Activated T-cell treated with anti-CD3 and anti-CD28 coated beads, Interleukin-2, amount 50 U/mL, for 24 hours (primary cell): ENCODE data around the gene NUP205.

Experiments used
- DNase-seq: peaks from one replicate; pipeline ENCODE4 v3.0.0-alpha.2; 2020
- H3K27ac Mint-ChIP-seq: 2 replicates; pipeline ENCODE4 v1.8.0; 2020; ENCODE audit warnings: mild to moderate bottlenecking, mixed read lengths
- H3K27me3 Mint-ChIP-seq: 2 replicates; pipeline ENCODE4 v1.8.0; 2020; ENCODE audit warnings: mixed read lengths
- H3K36me3 Mint-ChIP-seq: 2 replicates; pipeline ENCODE4 v1.8.0; 2020; ENCODE audit warnings: low read depth, mixed read lengths
- H3K4me1 Mint-ChIP-seq: 2 replicates; pipeline ENCODE4 v1.8.0; 2020; ENCODE audit warnings: low read depth, mixed read lengths
- H3K4me3 Mint-ChIP-seq: 2 replicates; pipeline ENCODE4 v1.8.0; 2020; ENCODE audit warnings: mild to moderate bottlenecking, moderate library complexity, mixed read lengths
- H3K9me3 Mint-ChIP-seq: 2 replicates; pipeline ENCODE4 v1.8.0; 2020; ENCODE audit warnings: mixed read lengths

The NUP205 gene

GRCh38 chr7:135523146-135523545, 34.6 kb upstream of the NUP205 start:
- H3K4me3 Mint-ChIP-seq = no peak overlapping the region
- no peaks in the 10 kb centered on the region for H3K36me3 Mint-ChIP-seq
- H3K9me3 Mint-ChIP-seq = no peaks in the 10 kb centered on the region
- no peak overlapping the region for H3K27ac Mint-ChIP-seq
- no peaks in the 10 kb centered on the region for H3K27me3 Mint-ChIP-seq
- H3K4me1 Mint-ChIP-seq = no peaks in the 10 kb centered on the region
- no peak for DNase-seq

GRCh38 chr7:135525426-135525825, 32.3 kb upstream of the NUP205 start:
- Mint-ChIP-seq H3K9me3 (no peaks in the 10 kb centered on the region), H3K27ac (no peak overlapping the region), H3K4me3 (no peak overlapping the region), H3K36me3 (no peaks in the 10 kb centered on the region), H3K4me1 (no peaks in the 10 kb centered on the region), H3K27me3 (no peaks in the 10 kb centered on the region)
- no peak for DNase-seq

DNA sequence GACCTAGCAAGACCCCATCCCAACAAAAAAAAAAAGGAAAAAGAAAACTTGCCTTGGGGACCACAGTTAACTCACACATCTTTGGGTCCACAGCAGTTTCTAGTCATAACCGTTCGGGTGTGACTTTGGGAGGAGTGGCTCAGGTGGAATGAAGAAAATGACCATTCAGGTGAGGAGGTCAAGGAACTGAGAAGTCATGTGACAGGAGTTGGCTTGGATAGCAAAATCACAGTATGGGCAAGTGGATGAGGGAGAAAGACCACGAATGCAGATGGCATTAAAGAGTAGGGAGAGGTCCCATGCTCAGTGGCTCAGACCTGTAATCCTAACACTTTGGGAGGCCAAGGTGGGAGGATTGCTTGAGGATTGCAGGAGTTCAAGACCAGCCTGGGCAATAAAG, 30.7 kb upstream of the NUP205 start:
- DNase-seq = no peak
- Mint-ChIP-seq H3K27ac (no peak overlapping the region), H3K4me3 (no peak overlapping the region), H3K4me1 (no peaks in the 10 kb centered on the region), H3K9me3 (no peaks in the 10 kb centered on the region), H3K27me3 (peaks cover 4% of the 10 kb centered on the region), H3K36me3 (no peaks in the 10 kb centered on the region)

DNA sequence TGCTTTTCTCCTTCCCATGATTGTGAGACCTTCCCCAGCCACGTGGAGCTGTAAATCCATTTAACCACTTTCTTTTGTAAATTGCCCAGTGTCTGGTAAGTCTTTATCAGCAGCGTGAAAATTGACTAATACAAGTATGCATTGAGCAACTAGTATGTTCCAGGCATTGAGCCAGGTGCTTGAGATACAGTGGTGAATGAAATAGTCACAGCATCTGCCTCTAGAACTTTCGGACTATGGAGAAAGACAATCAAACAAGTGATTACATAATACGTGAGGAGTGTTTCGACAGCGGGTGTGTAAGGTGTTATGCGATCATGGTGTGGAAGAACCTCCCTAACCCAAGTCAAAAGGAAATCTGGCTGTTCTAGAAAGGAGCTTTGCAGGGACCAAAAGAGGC, 21.6 kb upstream of the NUP205 start:
- Mint-ChIP-seq H3K36me3 (no peaks in the 10 kb centered on the region), H3K27me3 (peaks cover 19% of the 10 kb centered on the region), H3K4me1 (no peaks in the 10 kb centered on the region), H3K27ac (no peak overlapping the region), H3K9me3 (no peaks in the 10 kb centered on the region), H3K4me3 (no peak overlapping the region)
- DNase-seq = no peak

- no peaks in the 10 kb centered on the region for H3K9me3 Mint-ChIP-seq
- no peak overlapping the region for H3K27ac Mint-ChIP-seq
- H3K36me3 Mint-ChIP-seq = no peaks in the 10 kb centered on the region
- H3K4me3 Mint-ChIP-seq = no peak overlapping the region
- no peak for DNase-seq
- H3K4me1 Mint-ChIP-seq = no peaks in the 10 kb centered on the region
- H3K27me3 Mint-ChIP-seq = peaks cover 19% of the 10 kb centered on the region
These were observed 20.3 kb upstream of the NUP205 start for GRCh38 chr7:135537453-135537852.

DNA sequence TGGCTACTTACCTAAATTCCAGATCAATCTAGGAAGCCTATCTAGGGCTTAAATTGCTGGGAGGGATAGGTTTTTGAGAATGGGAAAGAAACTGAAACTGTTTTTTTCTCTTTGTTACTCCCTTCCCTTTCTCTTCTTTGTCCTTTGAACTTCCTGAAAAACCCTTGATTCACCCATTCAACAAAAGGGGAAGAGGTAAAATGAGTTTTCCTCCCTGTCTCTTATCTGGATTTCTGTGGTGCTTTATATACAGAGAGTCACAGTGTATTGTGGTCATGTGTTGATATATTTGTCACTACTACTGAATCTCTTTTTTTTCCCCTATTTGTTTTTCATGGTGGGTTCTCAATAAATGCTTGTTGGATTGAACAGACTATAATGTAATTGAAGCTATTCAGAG, 19.8 kb upstream of the NUP205 start:
- DNase-seq = no peak
- peaks cover 19% of the 10 kb centered on the region for H3K27me3 Mint-ChIP-seq
- H3K4me3 Mint-ChIP-seq = no peak overlapping the region
- H3K27ac Mint-ChIP-seq = no peak overlapping the region
- H3K4me1 Mint-ChIP-seq = no peaks in the 10 kb centered on the region
- no peaks in the 10 kb centered on the region for H3K36me3 Mint-ChIP-seq
- H3K9me3 Mint-ChIP-seq = no peaks in the 10 kb centered on the region

GRCh38 chr7:135538376-135538775, 19.3 kb upstream of the NUP205 start:
- H3K4me3 Mint-ChIP-seq = no peak overlapping the region

DNA sequence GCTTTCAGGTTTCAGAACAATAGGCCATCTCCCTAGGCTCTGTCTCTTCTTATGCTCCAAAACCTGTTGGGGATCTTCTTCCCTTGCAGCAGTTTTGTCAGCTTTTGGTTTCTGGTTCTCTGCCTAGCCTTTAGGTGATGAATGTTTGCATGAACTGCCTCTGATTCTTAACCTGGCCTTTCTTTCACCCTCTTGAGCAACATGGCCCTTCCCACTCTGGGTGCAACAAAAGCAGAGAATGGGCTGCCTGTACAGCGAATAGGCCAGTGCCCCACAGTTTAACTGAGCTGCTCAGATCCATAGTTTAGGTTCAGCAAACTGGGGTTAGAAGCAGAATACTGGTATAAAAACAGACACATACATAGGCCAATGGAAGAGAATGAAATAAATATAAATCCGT, 18.1 kb upstream of the NUP205 start:
- no peak for DNase-seq
- no peaks in the 10 kb centered on the region for H3K4me1 Mint-ChIP-seq
- H3K36me3 Mint-ChIP-seq = no peaks in the 10 kb centered on the region
- no peaks in the 10 kb centered on the region for H3K9me3 Mint-ChIP-seq
- no peak overlapping the region for H3K27ac Mint-ChIP-seq
- peaks cover 14% of the 10 kb centered on the region for H3K27me3 Mint-ChIP-seq
- no peak overlapping the region for H3K4me3 Mint-ChIP-seq

More at GRCh38 chr7:135538376-135538775, 19.3 kb upstream of the NUP205 start:
- Mint-ChIP-seq H3K4me1 (no peaks in the 10 kb centered on the region), H3K36me3 (no peaks in the 10 kb centered on the region), H3K27me3 (peaks cover 18% of the 10 kb centered on the region), H3K9me3 (no peaks in the 10 kb centered on the region), H3K27ac (no peak overlapping the region)
- DNase-seq = no peak

DNA sequence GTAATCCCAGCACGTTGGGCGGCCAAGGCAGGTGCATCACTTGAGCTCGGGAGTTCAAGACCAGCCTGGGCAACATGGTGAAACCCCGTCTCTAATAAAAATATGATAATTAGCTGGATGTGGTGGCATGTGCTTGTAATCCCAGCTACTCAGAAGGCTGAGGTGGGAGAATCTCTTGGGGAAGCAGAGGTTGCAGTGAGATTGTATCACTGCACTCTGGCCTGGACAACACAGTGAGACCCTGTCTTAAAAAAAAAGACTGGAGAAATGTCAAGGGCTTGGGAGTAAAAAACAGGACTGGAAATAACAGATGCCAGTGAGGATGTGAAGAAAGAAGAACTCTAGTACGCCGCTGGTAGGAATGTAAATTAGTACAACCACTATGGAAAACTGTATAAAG, 16.7 kb upstream of the NUP205 start:
- Mint-ChIP-seq H3K27me3 (peaks cover 5% of the 10 kb centered on the region), H3K4me3 (no peak overlapping the region), H3K9me3 (no peaks in the 10 kb centered on the region), H3K4me1 (no peaks in the 10 kb centered on the region), H3K27ac (no peak overlapping the region), H3K36me3 (no peaks in the 10 kb centered on the region)
- no peak for DNase-seq

GRCh38 chr7:135550196-135550595, 7.5 kb upstream of the NUP205 start:
- Mint-ChIP-seq H3K9me3 (no peaks in the 10 kb centered on the region), H3K27ac (no peak overlapping the region), H3K4me3 (no peak overlapping the region), H3K36me3 (no peaks in the 10 kb centered on the region), H3K27me3 (peaks cover 5% of the 10 kb centered on the region), H3K4me1 (no peaks in the 10 kb centered on the region)
- no peak for DNase-seq

GRCh38 chr7:135552148-135552547, 5.6 kb upstream of the NUP205 start:
- no peaks in the 10 kb centered on the region for H3K4me1 Mint-ChIP-seq
- H3K9me3 Mint-ChIP-seq = no peaks in the 10 kb centered on the region
- peaks cover 5% of the 10 kb centered on the region for H3K27me3 Mint-ChIP-seq
- DNase-seq = no peak
- no peak overlapping the region for H3K4me3 Mint-ChIP-seq
- H3K36me3 Mint-ChIP-seq = no peaks in the 10 kb centered on the region
- no peak overlapping the region for H3K27ac Mint-ChIP-seq

DNA sequence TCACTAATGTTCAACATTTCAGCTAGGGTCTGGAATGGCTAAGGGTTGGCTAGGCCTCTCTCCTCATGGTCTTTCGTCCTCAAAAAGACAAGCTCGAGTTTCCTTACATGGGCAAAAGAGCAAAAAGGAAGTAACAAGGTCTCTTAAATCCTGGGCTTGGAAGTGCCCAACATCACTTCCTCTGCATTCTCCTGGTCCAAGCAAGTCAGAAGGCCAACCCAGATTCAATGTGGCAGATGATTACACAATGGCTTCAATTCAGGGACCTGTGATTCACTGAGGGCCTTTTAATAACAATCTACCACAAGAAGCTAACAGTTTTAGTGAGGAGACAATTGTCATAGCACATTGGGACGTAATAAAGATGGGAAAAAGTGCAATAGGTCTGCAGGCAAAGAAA, 4.4 kb upstream of the NUP205 start:
- Mint-ChIP-seq H3K36me3 (no peaks in the 10 kb centered on the region), H3K4me3 (no peak overlapping the region), H3K4me1 (no peaks in the 10 kb centered on the region), H3K9me3 (no peaks in the 10 kb centered on the region), H3K27ac (no peak overlapping the region), H3K27me3 (peaks cover 1% of the 10 kb centered on the region)
- DNase-seq = no peak

DNA sequence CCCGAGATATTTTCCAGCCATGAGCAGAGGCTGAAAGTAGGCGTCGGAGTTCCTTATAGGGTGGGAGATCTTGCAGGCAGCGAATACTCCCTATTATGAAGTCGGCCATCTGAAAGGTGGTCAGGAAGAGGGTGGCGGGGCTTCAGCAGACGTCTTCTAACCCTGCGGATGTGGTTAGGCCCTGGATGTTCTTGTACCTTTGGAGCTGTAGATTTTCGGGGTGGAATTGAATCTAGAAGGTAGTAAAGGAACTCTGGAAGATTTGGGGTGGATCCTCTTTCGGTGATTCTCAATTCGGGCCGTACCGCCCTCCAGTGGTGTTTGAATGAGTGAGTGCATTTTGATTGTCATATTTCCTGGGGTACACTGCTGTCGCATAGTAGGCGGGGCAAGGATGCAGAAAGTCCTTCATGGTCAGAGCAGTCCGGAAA, 635 bp downstream of the NUP205 start:
- Mint-ChIP-seq H3K27ac (no peak overlapping the region), H3K27me3 (no peaks in the 10 kb centered on the region), H3K4me3 (no peak overlapping the region), H3K9me3 (no peaks in the 10 kb centered on the region), H3K36me3 (peaks cover 27% of the 10 kb centered on the region), H3K4me1 (peaks cover 25% of the 10 kb centered on the region)
- DNase-seq = peak; percentile 73

DNA sequence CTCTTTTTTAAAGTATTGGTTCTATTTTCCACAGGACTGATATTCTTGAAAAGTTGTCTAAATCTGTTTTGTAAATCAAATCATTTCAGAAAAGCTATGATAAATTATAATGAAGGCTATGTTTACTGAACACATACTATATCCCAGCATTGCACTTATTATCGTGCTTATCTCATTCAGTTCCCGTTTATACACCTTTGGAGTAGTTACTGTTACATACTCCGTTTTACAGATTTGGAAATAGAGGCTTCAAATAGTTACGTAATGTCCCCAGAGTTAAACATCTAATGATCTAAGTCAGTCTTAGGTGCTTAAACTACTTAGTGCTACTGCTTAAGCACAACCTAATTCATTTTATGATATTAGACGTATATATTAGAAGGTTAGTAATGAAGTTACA, 1.2 kb downstream of the NUP205 start:
- no peaks in the 10 kb centered on the region for H3K9me3 Mint-ChIP-seq

DNA sequence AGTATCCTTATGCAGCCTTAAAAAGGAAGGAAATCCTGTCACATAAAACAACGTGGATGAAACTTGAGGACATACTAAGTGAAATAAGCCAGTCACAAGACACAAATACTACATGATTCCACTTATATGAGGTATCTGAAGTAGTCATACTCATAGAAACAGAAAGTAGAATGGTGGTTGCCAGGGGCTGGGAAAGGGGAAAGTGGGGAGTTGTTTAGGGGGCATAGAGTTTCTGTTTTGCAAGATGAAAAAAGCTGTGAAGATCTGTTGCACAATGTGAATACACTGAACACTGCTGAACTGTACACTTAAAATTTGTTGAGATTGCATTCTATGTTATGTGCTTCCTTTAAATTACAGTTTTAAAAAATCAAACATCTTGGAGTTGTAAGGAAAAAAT, 2.9 kb downstream of the NUP205 start:
- peak overlapping the region; percentile 74 for H3K27ac Mint-ChIP-seq
- DNase-seq = no peak
- H3K9me3 Mint-ChIP-seq = no peaks in the 10 kb centered on the region

More for the DNA sequence above, 1.2 kb downstream of the NUP205 start:
- Mint-ChIP-seq H3K27ac (no peak overlapping the region), H3K27me3 (no peaks in the 10 kb centered on the region), H3K36me3 (peaks cover 32% of the 10 kb centered on the region), H3K4me3 (no peak overlapping the region), H3K4me1 (peaks cover 29% of the 10 kb centered on the region)
- no peak for DNase-seq

GRCh38 chr7:135562720-135563119, 5.0 kb downstream of the NUP205 start:
- Mint-ChIP-seq H3K4me1 (peaks cover 46% of the 10 kb centered on the region), H3K27ac (peak overlapping the region; percentile 16), H3K4me3 (no peak overlapping the region), H3K27me3 (no peaks in the 10 kb centered on the region), H3K36me3 (peaks cover 64% of the 10 kb centered on the region), H3K9me3 (no peaks in the 10 kb centered on the region)
- DNase-seq = no peak

More for the DNA sequence above, 2.9 kb downstream of the NUP205 start:
- H3K36me3 Mint-ChIP-seq = peaks cover 45% of the 10 kb centered on the region
- peaks cover 35% of the 10 kb centered on the region for H3K4me1 Mint-ChIP-seq
- H3K4me3 Mint-ChIP-seq = peak overlapping the region; percentile 52
- H3K27me3 Mint-ChIP-seq = no peaks in the 10 kb centered on the region
